Trophoblast cell (in vitro differentiated cells and primary cell): ENCODE results near the gene CDC42EP5.

ENCODE experiments used
- DNase-seq, 2 donors: peaks; one replicate each; pipeline ENCODE4 v3.0.0-alpha.2; 2016
- H2AFZ ChIP-seq: 2 replicates; pipeline ENCODE4 v1.6.1; 2013; ENCODE audit warnings: low read length, moderate library complexity, mild to moderate bottlenecking; ENCODE audit not compliant: insufficient read depth, poor library complexity
- H2AK5ac ChIP-seq: 2 replicates; pipeline ENCODE4 v1.6.1; 2013; ENCODE audit warnings: mild to moderate bottlenecking, low read length
- H2BK120ac ChIP-seq: 2 replicates; pipeline ENCODE4 v1.6.1; 2013; ENCODE audit warnings: low read length, mild to moderate bottlenecking, moderate library complexity; ENCODE audit not compliant: insufficient read depth, poor library complexity
- H2BK12ac ChIP-seq: 2 replicates; pipeline ENCODE4 v1.6.1; 2013; ENCODE audit warnings: mild to moderate bottlenecking, low read length, moderate library complexity
- H2BK5ac ChIP-seq: 2 replicates; pipeline ENCODE4 v1.6.1; 2013; ENCODE audit warnings: low read length, low read depth, moderate library complexity, mild to moderate bottlenecking; ENCODE audit not compliant: poor library complexity
- H3K14ac ChIP-seq: 2 replicates; pipeline ENCODE4 v1.6.1; 2013; ENCODE audit warnings: mild to moderate bottlenecking, low read length
- H3K18ac ChIP-seq: 2 replicates; pipeline ENCODE4 v1.6.1; 2013; ENCODE audit warnings: mild to moderate bottlenecking, low read length
- H3K23ac ChIP-seq: 2 replicates; pipeline ENCODE4 v1.6.1; 2013; ENCODE audit warnings: low read length
- H3K27ac ChIP-seq: 2 replicates; pipeline ENCODE4 v1.5.1; 2013; ENCODE audit warnings: low read depth, mild to moderate bottlenecking, inconsistent platforms, low read length, moderate library complexity
- H3K27me3 ChIP-seq: 2 replicates; pipeline ENCODE4 v1.6.1; 2013; ENCODE audit warnings: inconsistent platforms, mild to moderate bottlenecking, low read length, moderate library complexity; ENCODE audit not compliant: insufficient read depth
- H3K36me3 ChIP-seq, 2 experiments: 1 replicate in 1 of 2; 2 replicates in 1 of 2; pipeline ENCODE4 v1.6.1; 2013; ENCODE audit warnings: low read length in 2 of 2, mild to moderate bottlenecking in 2 of 2, moderate library complexity in 1 of 2; ENCODE audit not compliant: insufficient read depth in 2 of 2, control insufficient read depth in 1 of 2
- H3K4ac ChIP-seq: 2 replicates; pipeline ENCODE4 v1.6.1; 2013; ENCODE audit warnings: low read depth, mild to moderate bottlenecking, low read length, moderate library complexity
- H3K4me1 ChIP-seq, 2 experiments: 1 replicate in 1 of 2; 2 replicates in 1 of 2; pipeline ENCODE4 v1.6.1; 2013; ENCODE audit warnings: low read length in 2 of 2, mild to moderate bottlenecking in 2 of 2, moderate library complexity in 1 of 2; ENCODE audit not compliant: insufficient read depth in 2 of 2, control insufficient read depth in 1 of 2
- H3K4me2 ChIP-seq: 2 replicates; pipeline ENCODE4 v1.6.1; 2013; ENCODE audit warnings: inconsistent platforms, mild to moderate bottlenecking, low read length, moderate library complexity
- H3K4me3 ChIP-seq: 2 replicates; pipeline ENCODE4 v1.5.1; 2013; ENCODE audit warnings: mild to moderate bottlenecking, low read depth, low read length, inconsistent platforms
- H3K79me1 ChIP-seq: one replicate; pipeline ENCODE4 v1.6.1; 2013; ENCODE audit warnings: low read length
- H3K79me2 ChIP-seq: 2 replicates; pipeline ENCODE4 v1.6.1; 2013; ENCODE audit warnings: low read length, mild to moderate bottlenecking; ENCODE audit not compliant: control insufficient read depth, insufficient read depth, poor library complexity
- H3K9ac ChIP-seq: 2 replicates; pipeline ENCODE4 v1.6.1; 2013; ENCODE audit warnings: mild to moderate bottlenecking, low read length
- H3K9me3 ChIP-seq: 2 replicates; pipeline ENCODE4 v1.6.1; 2013; ENCODE audit warnings: low read depth, mild to moderate bottlenecking, control low read depth, inconsistent platforms, low read length; ENCODE audit not compliant: insufficient read depth
- H4K12ac ChIP-seq: 2 replicates; pipeline ENCODE4 v1.6.1; 2013; ENCODE audit warnings: low read depth, mild to moderate bottlenecking, low read length, moderate library complexity
- H4K8ac ChIP-seq: 2 replicates; pipeline ENCODE4 v1.6.1; 2013; ENCODE audit warnings: low read depth, mild to moderate bottlenecking, low read length, moderate library complexity
- H4K91ac ChIP-seq: one replicate; pipeline ENCODE4 v1.6.1; 2013; ENCODE audit warnings: low read depth, mild to moderate bottlenecking, low read length, moderate library complexity
- WGBS: extraction: QIAGEN DNeasy Blood & Tissue Kit; methylation state at CpG from one replicate; pipeline ENCODE4 v1.1.7; 2013; ENCODE audit warnings: missing lambda C conversion rate; ENCODE audit not compliant: insufficient read length, insufficient coverage; ENCODE audit errors: extremely low coverage; 5-methylcytosine and 5-hydroxymethylcytosine counted together

The CDC42EP5 gene

GRCh38 chr19:54424201-54424600 lies 48.9 kb downstream of the CDC42EP5 start:
- H3K36me3 ChIP-seq, result no peaks in the 10 kb centered on the region
- H3K14ac ChIP-seq, result no peak overlapping the region
- H2BK5ac ChIP-seq, result no peak overlapping the region
- no peak for DNase-seq
- H3K4me1 ChIP-seq, result peaks cover 5 to 17% of the 10 kb centered on the region in 2 experiments
- no peak overlapping the region for H3K23ac ChIP-seq
- peaks cover 8% of the 10 kb centered on the region for H3K27me3 ChIP-seq
- no peaks in the 10 kb centered on the region for H3K79me1 ChIP-seq
- no peak overlapping the region for H4K8ac ChIP-seq
- H2AFZ ChIP-seq, result no peak overlapping the region
- no peak overlapping the region for H2AK5ac ChIP-seq
- no peak overlapping the region for H2BK120ac ChIP-seq
- H3K79me2 ChIP-seq, result no peaks in the 10 kb centered on the region
- no peak overlapping the region for H3K4me2 ChIP-seq
- no peak overlapping the region for H4K91ac ChIP-seq
- H3K4me3 ChIP-seq, result no peak overlapping the region
- H3K4ac ChIP-seq, result no peak overlapping the region
- no peak overlapping the region for H4K12ac ChIP-seq
- H3K9me3 ChIP-seq, result peaks cover 2% of the 10 kb centered on the region
- H3K9ac ChIP-seq, result no peak overlapping the region
- H3K27ac ChIP-seq, result no peak overlapping the region
- H2BK12ac ChIP-seq, result no peak overlapping the region
- H3K18ac ChIP-seq, result no peak overlapping the region
- WGBS, result no CpG with 5 or more reads among the region's 14 CpGs

- H2BK5ac ChIP-seq, result no peak overlapping the region
- no peaks in the 10 kb centered on the region for H3K36me3 ChIP-seq
- H3K79me1 ChIP-seq, result no peaks in the 10 kb centered on the region
- no peak overlapping the region for H4K8ac ChIP-seq
- H3K27me3 ChIP-seq, result peaks cover 10% of the 10 kb centered on the region
- no peak overlapping the region for H2AK5ac ChIP-seq
- H4K12ac ChIP-seq, result no peak overlapping the region
- no peak overlapping the region for H3K23ac ChIP-seq
- WGBS, result no CpG with 5 or more reads among the region's 20 CpGs
- no peak overlapping the region for H2AFZ ChIP-seq
- H3K4me2 ChIP-seq, result no peak overlapping the region
- H3K4me1 ChIP-seq, result peaks cover 5 to 17% of the 10 kb centered on the region in 2 experiments
- no peak overlapping the region for H3K4ac ChIP-seq
- no peak overlapping the region for H3K27ac ChIP-seq
- H3K79me2 ChIP-seq, result no peaks in the 10 kb centered on the region
- no peak overlapping the region for H2BK120ac ChIP-seq
- DNase-seq, result no peak
- H3K18ac ChIP-seq, result no peak overlapping the region
- H3K9me3 ChIP-seq, result peaks cover 6% of the 10 kb centered on the region
- no peak overlapping the region for H3K14ac ChIP-seq
- no peak overlapping the region for H4K91ac ChIP-seq
- H3K9ac ChIP-seq, result no peak overlapping the region
- no peak overlapping the region for H3K4me3 ChIP-seq
- no peak overlapping the region for H2BK12ac ChIP-seq
These were observed 51.0 kb downstream of the CDC42EP5 start for GRCh38 chr19:54422136-54422535.

GRCh38 chr19:54421521-54421920 lies 51.6 kb downstream of the CDC42EP5 start:
- Histone ChIP-seq H3K4ac (no peak overlapping the region), H2BK5ac (no peak overlapping the region), H4K8ac (no peak overlapping the region), H3K4me2 (no peak overlapping the region), H3K27me3 (peaks cover 16% of the 10 kb centered on the region), H2BK12ac (no peak overlapping the region), H4K91ac (no peak overlapping the region), H3K9me3 (peaks cover 8% of the 10 kb centered on the region), H3K36me3 (no peaks in the 10 kb centered on the region), H2AK5ac (no peak overlapping the region), H2BK120ac (no peak overlapping the region), H3K79me2 (no peaks in the 10 kb centered on the region), H3K9ac (no peak overlapping the region), H3K23ac (no peak overlapping the region), H3K4me1 (peaks cover 2 to 14% of the 10 kb centered on the region in 2 experiments), H3K27ac (no peak overlapping the region), H2AFZ (no peak overlapping the region), H4K12ac (no peak overlapping the region), H3K79me1 (no peaks in the 10 kb centered on the region), H3K4me3 (no peak overlapping the region), H3K14ac (no peak overlapping the region), H3K18ac (no peak overlapping the region)
- no peak for DNase-seq
- WGBS, result no CpG with 5 or more reads among the region's 7 CpGs

- no peaks in the 10 kb centered on the region for H3K36me3 ChIP-seq
- no peak overlapping the region for H3K18ac ChIP-seq
- H3K79me1 ChIP-seq, result no peaks in the 10 kb centered on the region
- no CpG with 5 or more reads among the region's 9 CpGs for WGBS
- no peak overlapping the region for H4K8ac ChIP-seq
- H3K9ac ChIP-seq, result no peak overlapping the region
- no peak for DNase-seq
- H2BK12ac ChIP-seq, result no peak overlapping the region
- H4K12ac ChIP-seq, result no peak overlapping the region
- H3K23ac ChIP-seq, result no peak overlapping the region
- peaks cover 19% of the 10 kb centered on the region for H3K27me3 ChIP-seq
- H3K4me3 ChIP-seq, result no peak overlapping the region
- H2AK5ac ChIP-seq, result no peak overlapping the region
- no peaks in the 10 kb centered on the region for H3K79me2 ChIP-seq
- H2BK5ac ChIP-seq, result no peak overlapping the region
- no peak overlapping the region for H2AFZ ChIP-seq
- no peak overlapping the region for H3K27ac ChIP-seq
- peaks cover 2 to 10% of the 10 kb centered on the region in 2 experiments for H3K4me1 ChIP-seq
- no peak overlapping the region for H4K91ac ChIP-seq
- H2BK120ac ChIP-seq, result no peak overlapping the region
- H3K4ac ChIP-seq, result no peak overlapping the region
- no peak overlapping the region for H3K4me2 ChIP-seq
- H3K9me3 ChIP-seq, result peaks cover 8% of the 10 kb centered on the region
- no peak overlapping the region for H3K14ac ChIP-seq
These were observed 52.0 kb downstream of the CDC42EP5 start for GRCh38 chr19:54421169-54421516.
